Mucosa of descending colon (tissue), 3 donors: ENCODE results near the gene CDH16. TPM values are rescaled to one million over a fixed set of nuclear protein-coding genes. Genes with fewer than 3 reads are reported as not detected.

Experiments used
- ATAC-seq: fragments of 200-7000 bp; cut with Tn5 transposase; one replicate; pipeline ENCODE4 v1.9.1; 2020; ENCODE audit warnings: mild to moderate bottlenecking, moderate library complexity
- DNase-seq, 3 donors: peaks; one replicate each; pipeline ENCODE4 v3.0.0-alpha.2; 2020
- H3K36me3 ChIP-seq: fragments of 200-600 bp; one replicate; pipeline ENCODE4 v1.8.0; 2021; ENCODE audit warnings: low read depth, mild to moderate bottlenecking
- H3K4me1 ChIP-seq: fragments of 200-600 bp; one replicate; pipeline ENCODE4 v1.8.0; 2021; ENCODE audit warnings: low read depth, mild to moderate bottlenecking
- H3K4me3 ChIP-seq: fragments of 200-600 bp; one replicate; pipeline ENCODE4 v1.8.0; 2021; ENCODE audit warnings: mild to moderate bottlenecking
- H3K9me3 ChIP-seq: fragments of 200-600 bp; one replicate; pipeline ENCODE4 v1.8.0; 2021; ENCODE audit warnings: mild to moderate bottlenecking
- intact Hi-C, 2 donors: fragments of 100-400 bp; cut with DNase I in 1 of 2; cut with micrococcal nuclease in 1 of 2; formaldehyde crosslinking; loops; one replicate each; pipeline versions ENCODE4 v1.11.0 to v1.11.1; 2022; cut with DNase I, micrococcal nuclease
- total RNA-seq, 3 donors: library from RNA; stranded (reverse); fragmentation: NEBNext Ultra II Directional in 2 of 3; extraction: Animal tissue kit (Norgen Biotek cat#: 25700) in 2 of 3; gene quantifications; one replicate each; pipeline versions ENCODE4 v1.2.1 to v1.2.4, GENCODE V29; 2021 to 2023
- TF ChIP-seq, protein P1 (sequence below): fragments of 200-600 bp; IDR thresholded peaks from one replicate; pipeline ENCODE4 v1.8.0; 2022; ENCODE audit warnings: antibody characterized with exemption, mild to moderate bottlenecking
- donor health status: DM: no; HTN: no; CAD: no; lungs with moderate emphysema.
- donor health status: DM: no; HTN: no; CAD: no.
- donor health status: DM: no; HTN: yes; CAD: no.

The CDH16 gene
- total RNA-seq, 3 donors from 2014 or later = 0.13 to 0.78 (median 0.72) TPM

- Histone ChIP-seq H3K36me3 (no peaks in the 10 kb centered on the region), H3K4me1 (peaks cover 41% of the 10 kb centered on the region), H3K9me3 (no peaks in the 10 kb centered on the region), H3K4me3 (peak within 1 kb of the TSS; percentile 98)
- TF ChIP-seq, protein P1, sequence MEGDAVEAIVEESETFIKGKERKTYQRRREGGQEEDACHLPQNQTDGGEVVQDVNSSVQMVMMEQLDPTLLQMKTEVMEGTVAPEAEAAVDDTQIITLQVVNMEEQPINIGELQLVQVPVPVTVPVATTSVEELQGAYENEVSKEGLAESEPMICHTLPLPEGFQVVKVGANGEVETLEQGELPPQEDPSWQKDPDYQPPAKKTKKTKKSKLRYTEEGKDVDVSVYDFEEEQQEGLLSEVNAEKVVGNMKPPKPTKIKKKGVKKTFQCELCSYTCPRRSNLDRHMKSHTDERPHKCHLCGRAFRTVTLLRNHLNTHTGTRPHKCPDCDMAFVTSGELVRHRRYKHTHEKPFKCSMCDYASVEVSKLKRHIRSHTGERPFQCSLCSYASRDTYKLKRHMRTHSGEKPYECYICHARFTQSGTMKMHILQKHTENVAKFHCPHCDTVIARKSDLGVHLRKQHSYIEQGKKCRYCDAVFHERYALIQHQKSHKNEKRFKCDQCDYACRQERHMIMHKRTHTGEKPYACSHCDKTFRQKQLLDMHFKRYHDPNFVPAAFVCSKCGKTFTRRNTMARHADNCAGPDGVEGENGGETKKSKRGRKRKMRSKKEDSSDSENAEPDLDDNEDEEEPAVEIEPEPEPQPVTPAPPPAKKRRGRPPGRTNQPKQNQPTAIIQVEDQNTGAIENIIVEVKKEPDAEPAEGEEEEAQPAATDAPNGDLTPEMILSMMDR = no peak
- ATAC-seq (peak; percentile 82), DNase-seq (peak; percentile 92 to 94 (median 94))
- intact Hi-C loops = no loop called here
These were observed 15.6 kb upstream of the CDH16 start, which contains the start of gene CIAO2B for GRCh38 chr16:66934138-66934838. TSS of gene CIAO2B (minus strand) at chr16:66934402. CDS start at chr16:66934364, 38 bp downstream.

- H3K36me3 ChIP-seq = no peaks in the 10 kb centered on the region
- H3K4me1 ChIP-seq = peaks cover 41% of the 10 kb centered on the region
- DNase-seq (peak in 1 of 3 donors; percentile 51), ATAC-seq (peak; percentile 11)
- intact Hi-C loops = no loop called here
- no peaks in the 10 kb centered on the region for H3K9me3 ChIP-seq
- H3K4me3 ChIP-seq = peak overlapping the region; percentile 98
- TF ChIP-seq, protein P1 = no peak
These were observed 15.1 kb upstream of the CDH16 start for GRCh38 chr16:66933776-66934137.

- no peak for ATAC-seq
- no peak for DNase-seq
- TF ChIP-seq, protein P1 = no peak
- H3K36me3 ChIP-seq = no peaks in the 10 kb centered on the region
- peaks cover 30% of the 10 kb centered on the region for H3K4me1 ChIP-seq
- H3K4me3 ChIP-seq = no peak overlapping the region
- intact Hi-C loops = no loop called here
- no peaks in the 10 kb centered on the region for H3K9me3 ChIP-seq
These were observed 13.4 kb upstream of the CDH16 start for GRCh38 chr16:66932076-66932475.

DNA sequence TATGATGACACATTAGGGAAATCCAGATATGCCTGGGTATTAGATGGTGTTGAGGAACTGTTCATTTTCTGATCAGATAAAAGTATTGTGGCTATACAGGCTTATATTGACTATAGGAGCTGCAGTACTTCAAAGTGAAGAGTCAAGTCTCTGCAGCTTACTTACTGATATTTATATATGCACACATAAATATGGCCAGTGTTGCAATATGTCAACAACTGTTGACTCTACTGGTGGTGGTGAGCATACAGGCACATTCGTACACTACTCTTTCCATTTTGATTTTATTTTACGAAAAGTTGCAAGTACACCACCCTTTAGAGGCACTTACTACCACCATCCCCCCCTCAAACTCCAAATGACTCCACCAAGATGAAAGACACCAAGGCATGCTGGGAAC, 13.0 kb upstream of the CDH16 start:
- intact Hi-C loops = no loop called here
- no peak for DNase-seq
- no peaks in the 10 kb centered on the region for H3K36me3 ChIP-seq
- ATAC-seq = no peak
- TF ChIP-seq, protein P1 = no peak
- no peak overlapping the region for H3K4me3 ChIP-seq
- peaks cover 29% of the 10 kb centered on the region for H3K4me1 ChIP-seq
- no peaks in the 10 kb centered on the region for H3K9me3 ChIP-seq

GRCh38 chr16:66930189-66930588, 11.5 kb upstream of the CDH16 start:
- DNase-seq = no peak
- no peak for ATAC-seq
- no peaks in the 10 kb centered on the region for H3K9me3 ChIP-seq
- TF ChIP-seq, protein P1 = no peak
- H3K36me3 ChIP-seq = no peaks in the 10 kb centered on the region
- intact Hi-C loops = no loop called here
- H3K4me1 ChIP-seq = peaks cover 16% of the 10 kb centered on the region
- H3K4me3 ChIP-seq = no peak overlapping the region
